Liver (tissue), 9 donors: ENCODE results near the gene DNASE2B. TPM values are rescaled to one million over a fixed set of nuclear protein-coding genes. Genes with fewer than 3 reads are reported as not detected.

Source experiments
- DNase-seq: peaks from one replicate; pipeline ENCODE4 v3.0.0-alpha.2; 2017; ENCODE audit warnings: low spot score
- H3K27ac ChIP-seq, 2 donors: one replicate each; pipeline ENCODE4 v1.7.0; 2013; ENCODE audit warnings: inconsistent platforms in 2 of 2, low read length in 2 of 2, control low read depth in 1 of 2, low read depth in 1 of 2, mild to moderate bottlenecking in 1 of 2
- H3K27me3 ChIP-seq, 4 donors: one replicate each; pipeline versions ENCODE4 v1.6.1 to v1.7.0; 2013; ENCODE audit warnings: low read length in 3 of 4, inconsistent platforms in 1 of 4, mild to moderate bottlenecking in 1 of 4, moderate library complexity in 1 of 4; ENCODE audit not compliant: control insufficient read depth in 4 of 4, insufficient read depth in 4 of 4
- H3K36me3 ChIP-seq, 4 donors: one replicate each; pipeline versions ENCODE4 v1.6.1 to v1.7.0; 2013; ENCODE audit warnings: low read length in 3 of 4, mild to moderate bottlenecking in 3 of 4, low read depth in 1 of 4, moderate library complexity in 1 of 4; ENCODE audit not compliant: control insufficient read depth in 4 of 4, insufficient read depth in 3 of 4
- H3K4me1 ChIP-seq, 4 donors: one replicate each; pipeline versions ENCODE4 v1.6.1 to v1.7.0; 2013; ENCODE audit warnings: low read length in 3 of 4, mild to moderate bottlenecking in 3 of 4, moderate library complexity in 1 of 4; ENCODE audit not compliant: control insufficient read depth in 4 of 4, insufficient read depth in 4 of 4
- H3K4me3 ChIP-seq, 3 donors: one replicate each; pipeline versions ENCODE4 v1.6.1 to v1.7.0; 2013; ENCODE audit warnings: low read length in 3 of 3, control low read depth in 1 of 3, low read depth in 1 of 3, mild to moderate bottlenecking in 1 of 3
- H3K9ac ChIP-seq, 2 donors: one replicate each; pipeline ENCODE4 v1.7.0; 2013; ENCODE audit warnings: low read length in 2 of 2, mild to moderate bottlenecking in 2 of 2, moderate library complexity in 2 of 2, control low read depth in 1 of 2, low read depth in 1 of 2
- H3K9me3 ChIP-seq, 4 donors: one replicate each; pipeline versions ENCODE4 v1.6.1 to v1.7.0; 2013; ENCODE audit warnings: low read length in 3 of 4; ENCODE audit not compliant: control insufficient read depth in 4 of 4
- CTCF ChIP-seq: fragments of 150-350 bp; IDR thresholded peaks from 2 replicates; pipeline ENCODE4 v1.5.1; 2017; ENCODE audit warnings: improper control_type of control experiment, low read depth, low read length; ENCODE audit not compliant: missing input control
- EGR1 ChIP-seq, 2 donors: IDR thresholded peaks; 2 replicates each; pipeline ENCODE4 v1.6.1; 2016 to 2018; ENCODE audit warnings: antibody characterized with exemption in 2 of 2, low read depth in 2 of 2
- FOXA2 ChIP-seq: IDR thresholded peaks from 2 replicates; pipeline ENCODE4 v1.6.1; 2016; ENCODE audit warnings: antibody characterized with exemption
- GABPA ChIP-seq, 2 donors: IDR thresholded peaks in 1 of 2; conservative IDR thresholded peaks in 1 of 2; 2 replicates each; pipeline ENCODE4 v1.6.1; 2016; ENCODE audit warnings: antibody characterized with exemption in 2 of 2, mild to moderate bottlenecking in 1 of 2, moderate library complexity in 1 of 2
- HNF4A ChIP-seq, 2 donors: conservative IDR thresholded peaks; 2 replicates each; pipeline ENCODE4 v1.6.1; 2016; ENCODE audit warnings: antibody characterized with exemption in 2 of 2, mild to moderate bottlenecking in 2 of 2
- HNF4G ChIP-seq: IDR thresholded peaks from 2 replicates; pipeline ENCODE4 v1.6.1; 2016; ENCODE audit warnings: antibody characterized with exemption
- JUND ChIP-seq, 2 donors: IDR thresholded peaks; 2 replicates each; pipeline ENCODE4 v1.6.1; 2016; ENCODE audit warnings: antibody characterized with exemption in 2 of 2
- MAX ChIP-seq: IDR thresholded peaks from 2 replicates; pipeline ENCODE4 v1.6.1; 2016; ENCODE audit warnings: antibody characterized with exemption
- NR2F2 ChIP-seq: IDR thresholded peaks from 2 replicates; pipeline ENCODE4 v1.6.1; 2016; ENCODE audit warnings: antibody characterized with exemption
- RAD21 ChIP-seq, 2 donors: IDR thresholded peaks; 2 replicates each; pipeline ENCODE4 v1.6.1; 2016; ENCODE audit warnings: antibody characterized with exemption in 2 of 2, mild to moderate bottlenecking in 2 of 2
- REST ChIP-seq: IDR thresholded peaks from 2 replicates; pipeline ENCODE4 v1.6.1; 2016; ENCODE audit warnings: antibody characterized with exemption, mild to moderate bottlenecking
- RXRA ChIP-seq, 2 donors: IDR thresholded peaks; 2 replicates each; pipeline ENCODE4 v1.6.1; 2017 to 2018; ENCODE audit warnings: antibody characterized with exemption in 2 of 2, mild to moderate bottlenecking in 1 of 2
- SP1 ChIP-seq: IDR thresholded peaks from 2 replicates; pipeline ENCODE4 v1.6.1; 2018; ENCODE audit warnings: antibody characterized with exemption, mild to moderate bottlenecking
- TAF1 ChIP-seq: conservative IDR thresholded peaks from 2 replicates; pipeline ENCODE4 v1.6.1; 2016; ENCODE audit warnings: antibody characterized with exemption, mild to moderate bottlenecking
- YY1 ChIP-seq: IDR thresholded peaks from 2 replicates; pipeline ENCODE4 v1.6.1; 2016; ENCODE audit warnings: antibody characterized with exemption, mild to moderate bottlenecking
- ZBTB33 ChIP-seq: IDR thresholded peaks from 2 replicates; pipeline ENCODE4 v1.6.1; 2016; ENCODE audit warnings: antibody characterized with exemption
- WGBS: extraction: QIAGEN DNeasy Blood & Tissue Kit; methylation state at CpG from one replicate; pipeline ENCODE4 v1.1.7; 2013; 5-methylcytosine and 5-hydroxymethylcytosine counted together
- polyA plus RNA-seq, 2 donors: library from polyadenylated mRNA; stranded (reverse) in 1 of 2; unstranded in 1 of 2; fragments of 200-250 nt in 1 of 2; fragments of >200 nt in 1 of 2; fragmentation: Nextera tagmentation in 1 of 2; extraction: Ambion mirVana in 1 of 2; gene quantifications; one replicate each; pipeline versions ENCODE4 v1.2.1 to v1.2.3, GENCODE V29; 2013 to 2015
- total RNA-seq, 2 donors: library from RNA; depleted of rRNA; stranded (reverse); fragments of >200 nt; gene quantifications; one replicate each; pipeline ENCODE4 v1.2.3, GENCODE V29; 2014
- TF ChIP-seq, protein P1 (sequence below): IDR thresholded peaks from 2 replicates; pipeline ENCODE4 v1.6.1; 2016; ENCODE audit warnings: antibody characterized with exemption
- donor health status: healthy.
- donor health status: healthy.
- donor health status: healthy.
- donor health status: healthy.
- donor health status: healthy.

The DNASE2B gene
- total and polyA plus RNA-seq, 4 donors: not detected

DNA sequence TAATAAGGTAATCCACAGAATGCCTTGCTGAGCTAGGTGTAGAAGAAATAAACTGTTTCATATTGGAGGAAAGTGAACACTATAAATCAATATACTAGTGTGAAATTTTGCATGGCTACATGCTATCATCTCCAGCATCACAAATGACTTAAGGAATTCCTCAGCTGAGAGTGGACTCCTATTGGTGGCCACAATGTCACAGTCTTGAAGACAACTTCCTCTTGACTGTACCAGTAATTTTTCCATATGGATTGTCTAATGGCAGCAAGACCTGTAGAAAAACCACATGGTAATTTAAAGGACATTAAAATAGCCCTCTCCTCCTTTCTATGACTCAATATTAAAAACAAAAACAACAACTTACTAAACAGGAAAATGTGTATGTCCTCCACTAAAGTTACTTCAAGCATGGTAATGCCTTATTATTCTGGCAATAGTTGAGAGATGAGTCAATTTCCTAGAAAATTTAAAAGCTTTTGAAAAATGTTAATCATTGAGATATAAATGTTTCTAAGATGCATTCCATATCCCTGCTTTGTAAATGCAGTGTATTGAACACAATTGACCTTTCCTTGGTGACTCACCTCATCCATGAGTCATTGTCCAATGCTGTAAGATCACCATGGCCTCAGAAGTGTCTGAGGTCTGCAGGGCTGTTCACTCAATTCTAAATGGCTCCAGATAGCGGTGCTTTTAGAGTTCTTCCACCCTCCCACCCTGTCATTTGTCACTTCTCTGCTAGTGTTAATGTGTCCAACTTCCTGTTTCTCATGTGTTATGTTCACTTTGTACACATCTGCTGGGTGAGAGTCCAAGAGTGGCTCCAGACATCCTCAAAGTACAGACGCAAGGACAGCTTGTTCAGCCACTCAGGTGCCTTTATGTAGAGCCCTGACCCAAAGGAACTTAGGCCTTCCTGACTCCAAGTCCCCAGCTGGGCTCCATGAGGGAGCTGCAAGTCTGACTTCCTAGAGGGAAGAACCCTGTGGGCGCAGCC is 32.8 kb upstream of the DNASE2B start:
- no peaks in the 10 kb centered on the region for H3K27me3 ChIP-seq
- no peak for TF ChIP-seq GABPA (IDR thresholded peaks at IDR 0.05 in 1 of 2, conservative IDR thresholded peaks at IDR 0.05 in 1 of 2)
- no peak for TF ChIP-seq ZBTB33
- peak; percentile 41 to 66 for TF ChIP-seq JUND (IDR thresholded peaks at IDR 0.05)
- TF ChIP-seq MAX: no peak
- no peak for TF ChIP-seq RXRA (IDR thresholded peaks at IDR 0.05)
- TF ChIP-seq NR2F2: no peak
- 54% methylated on average over 3 of the region's 3 CpGs for WGBS
- no peak overlapping the region for H3K4me3 ChIP-seq
- H3K9ac ChIP-seq: no peak overlapping the region
- no peak for DNase-seq
- H3K27ac ChIP-seq: no peak overlapping the region
- no peaks in the 10 kb centered on the region for H3K36me3 ChIP-seq
- H3K4me1 ChIP-seq: no peaks in the 10 kb centered on the region
- H3K9me3 ChIP-seq: no peaks in the 10 kb centered on the region

DNA sequence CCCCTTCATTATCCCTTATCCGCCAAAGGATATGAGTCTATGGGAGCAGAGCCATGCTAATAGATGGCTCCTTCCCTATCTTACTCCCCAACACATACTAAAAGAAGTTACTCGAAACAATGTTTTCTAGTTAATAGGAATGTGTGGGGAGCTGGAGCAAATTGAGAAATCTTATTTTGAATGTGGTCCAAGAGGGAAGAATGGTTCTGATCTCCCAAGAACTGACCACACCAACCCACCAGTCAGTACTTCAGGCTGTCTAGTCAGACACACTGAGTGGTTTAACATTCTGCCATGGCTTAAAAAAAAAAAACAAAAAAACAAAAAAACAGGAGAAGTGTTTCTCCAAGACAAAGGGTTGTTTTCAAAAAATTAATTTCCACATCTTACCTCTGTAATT is 31.5 kb upstream of the DNASE2B start:
- H3K36me3 ChIP-seq: no peaks in the 10 kb centered on the region
- no peak overlapping the region for H3K9ac ChIP-seq
- DNase-seq: no peak
- no peaks in the 10 kb centered on the region for H3K27me3 ChIP-seq
- H3K9me3 ChIP-seq: no peaks in the 10 kb centered on the region
- no peak overlapping the region for H3K4me3 ChIP-seq
- no peaks in the 10 kb centered on the region for H3K4me1 ChIP-seq
- no peak overlapping the region for H3K27ac ChIP-seq
- TF ChIP-seq RXRA (IDR thresholded peaks at IDR 0.05): no peak
- TF ChIP-seq RAD21 (IDR thresholded peaks at IDR 0.05): no peak
- TF ChIP-seq TAF1: no peak
- no peak for TF ChIP-seq HNF4G
- TF ChIP-seq SP1: no peak
- no peak for TF ChIP-seq HNF4A (conservative IDR thresholded peaks at IDR 0.05)
- TF ChIP-seq NR2F2: no peak
- TF ChIP-seq, protein P1, sequence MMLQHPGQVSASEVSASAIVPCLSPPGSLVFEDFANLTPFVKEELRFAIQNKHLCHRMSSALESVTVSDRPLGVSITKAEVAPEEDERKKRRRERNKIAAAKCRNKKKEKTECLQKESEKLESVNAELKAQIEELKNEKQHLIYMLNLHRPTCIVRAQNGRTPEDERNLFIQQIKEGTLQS: no peak
- no peak for TF ChIP-seq YY1
- TF ChIP-seq CTCF: no peak
- TF ChIP-seq FOXA2: no peak
- TF ChIP-seq REST: no peak
- TF ChIP-seq EGR1 (IDR thresholded peaks at IDR 0.05; ENCODE audit: low read depth in 2 of 2): no peak
- no peak for TF ChIP-seq JUND (IDR thresholded peaks at IDR 0.05)
- TF ChIP-seq GABPA (IDR thresholded peaks at IDR 0.05 in 1 of 2, conservative IDR thresholded peaks at IDR 0.05 in 1 of 2): no peak
- 94% methylated on average over 2 of the region's 2 CpGs for WGBS
